Spleen (tissue), 7 donors: ENCODE measurements around the gene OR8G5.

Experiments used
- CTCF ChIP-seq, 11 experiments: fragments of 200-600 bp in 7 of 11; fragments of 450-650 bp in 4 of 11; sonication (generic) in 4 of 11; IDR thresholded peaks in 8 of 11; conservative IDR thresholded peaks in 3 of 11; 1 replicate in 7 of 11; 2 replicates in 4 of 11; pipeline versions ENCODE4 v1.4.0 to v1.8.0; 2016 to 2021; ENCODE audit warnings: antibody characterized with exemption in 11 of 11, inconsistent platforms in 4 of 11, mild to moderate bottlenecking in 1 of 11
- POLR2A ChIP-seq, 3 donors: fragments of 450-650 bp; IDR thresholded peaks; one replicate each; pipeline ENCODE4 v1.5.1; 2017; ENCODE audit warnings: antibody characterized with exemption in 3 of 3, mild to moderate bottlenecking in 1 of 3
- POLR2AphosphoS5 ChIP-seq, 3 donors: sonication (generic); formaldehyde crosslinking; IDR thresholded peaks; one replicate each; pipeline ENCODE4 v1.5.1; 2017; ENCODE audit warnings: antibody characterized with exemption in 3 of 3
- donor health status: DM: no; HTN: no; CAD: no; lungs with moderate emphysema.
- donor health status: DM: no; HTN: no; CAD: no.
- donor health status: DM: no; HTN: no; CAD: no.

GRCh38 chr11:124210421-124210820 lies 45.8 kb upstream of the OR8G5 start:
- no peak for TF ChIP-seq CTCF (IDR thresholded peaks at IDR 0.05 in 8 of 11, conservative IDR thresholded peaks at IDR 0.05 in 3 of 11)
- no peak for TF ChIP-seq POLR2A (IDR thresholded peaks at IDR 0.05)
- no peak for TF ChIP-seq POLR2AphosphoS5 (IDR thresholded peaks at IDR 0.05)
